Panc1 (cell line): ENCODE measurements around the gene FYCO1. TPM values are rescaled to one million over a fixed set of nuclear protein-coding genes. Genes with fewer than 3 reads are reported as not detected.

Source experiments
- ATAC-seq: fragments of 200-7000 bp; cut with Tn5 transposase; 2 replicates; pipeline ENCODE4 v1.9.1; 2020; ENCODE audit warnings: mild to moderate bottlenecking, moderate library complexity
- BruUV-seq: library from RNA; stranded (reverse); fragments of 400-500 nt; replicated peaks from 2 replicates; lab custom pipeline; 2021; lab: Mats Ljungman, UMichigan
- CTCF ChIA-PET: fragments of 300-600 bp; sonication (Branson Sonifier 250); formaldehyde crosslinking; loops from one replicate; lab custom pipeline; 2022; ENCODE audit warnings: antibody characterized with exemption; lab: Charles Lee
- POLR2A ChIA-PET: fragments of 300-600 bp; sonication (Branson Sonifier 250); formaldehyde crosslinking; loops from one replicate; lab custom pipeline; 2022; ENCODE audit warnings: antibody characterized with exemption; lab: Charles Lee
- DNase-seq: peaks from one replicate; pipeline ENCODE4 v3.0.0-alpha.2; 2010; ENCODE audit warnings: low read depth, low spot score
- H3K27ac ChIP-seq: 2 replicates; pipeline ENCODE4 v1.5.1; 2011; ENCODE audit warnings: mild to moderate bottlenecking, low read length, inconsistent platforms
- H3K27me3 ChIP-seq: fragments of 200-500 bp; sonication (Bioruptor generic); 2 replicates; pipeline ENCODE4 v1.6.0; 2014; ENCODE audit warnings: low read length, inconsistent platforms; ENCODE audit not compliant: control insufficient read depth, insufficient read depth
- H3K36me3 ChIP-seq: fragments of 200-500 bp; sonication (Bioruptor generic); 2 replicates; pipeline ENCODE4 v1.5.1; 2014; ENCODE audit warnings: inconsistent platforms, mild to moderate bottlenecking, low read length, moderate library complexity; ENCODE audit not compliant: control insufficient read depth, insufficient read depth
- H3K4me1 ChIP-seq: 2 replicates; pipeline ENCODE4 v1.5.1; 2011; ENCODE audit warnings: inconsistent platforms, mild to moderate bottlenecking, low read length, moderate library complexity; ENCODE audit not compliant: control insufficient read depth, insufficient read depth
- H3K4me3 ChIP-seq, 2 experiments: 2 replicates each; pipeline ENCODE4 v1.5.1; 2011 to 2012; ENCODE audit warnings: low read depth in 2 of 2, low read length in 2 of 2, mild to moderate bottlenecking in 2 of 2, inconsistent platforms in 1 of 2, moderate library complexity in 1 of 2
- H3K9me3 ChIP-seq: fragments of 200-500 bp; sonication (Bioruptor generic); 2 replicates; pipeline ENCODE4 v1.5.1; 2014; ENCODE audit warnings: low read depth, mild to moderate bottlenecking, inconsistent platforms, low read length, moderate library complexity; ENCODE audit not compliant: control insufficient read depth, insufficient read depth
- CTCF ChIP-seq: fragments of 450-650 bp; IDR thresholded peaks from 2 replicates; pipeline ENCODE4 v1.5.1; 2017; ENCODE audit warnings: mild to moderate bottlenecking
- POLR2AphosphoS5 ChIP-seq: IDR thresholded peaks from 2 replicates; pipeline ENCODE4 v1.6.1; 2012; ENCODE audit warnings: mild to moderate bottlenecking, low read depth, low read length, moderate library complexity
- REST ChIP-seq, 2 experiments: IDR thresholded peaks; 2 replicates each; pipeline ENCODE4 v1.6.1; 2011 to 2012; ENCODE audit warnings: low read depth in 2 of 2, control low read depth in 1 of 2, low read length in 1 of 2, mild to moderate bottlenecking in 1 of 2, moderate library complexity in 1 of 2; ENCODE audit not compliant: insufficient read depth in 1 of 2
- SIN3A ChIP-seq: IDR thresholded peaks from 2 replicates; pipeline ENCODE4 v1.6.1; 2012; ENCODE audit warnings: low read depth, mild to moderate bottlenecking, low read length, moderate library complexity, borderline replicate concordance; ENCODE audit not compliant: insufficient read depth
- TCF7L2 ChIP-seq: IDR thresholded peaks from 2 replicates; pipeline ENCODE4 v1.6.1; 2011; ENCODE audit warnings: mild to moderate bottlenecking, low read depth, low read length, inconsistent platforms
- in situ Hi-C: cut with HindIII; loops from 2 replicates; pipeline ENCODE4 v1.10.0; 2016; ENCODE audit warnings: low sequenced_read_pairs, low pct_unique_long_range_greater_than_20kb
- intact Hi-C: fragments of 100-400 bp; cut with micrococcal nuclease; formaldehyde crosslinking; loops from one replicate; pipeline ENCODE4 v1.10.0; 2022; ENCODE audit not compliant: unreplicated experiment
- total RNA-seq: library from RNA; stranded (reverse); gene quantifications from one replicate; pipeline ENCODE4 v1.2.1, GENCODE V29; 2021; ENCODE audit not compliant: unreplicated experiment

The FYCO1 gene
- total RNA-seq, 1 experiment from 2014 or later = 8.7 TPM

- Histone ChIP-seq H3K9me3 (no peaks in the 10 kb centered on the region), H3K36me3 (no peaks in the 10 kb centered on the region), H3K27ac (no peak overlapping the region), H3K27me3 (no peaks in the 10 kb centered on the region), H3K4me1 (no peaks in the 10 kb centered on the region), H3K4me3 (no peak overlapping the region)
- in situ Hi-C loops = no loop called here
- BruUV-seq = no TSS peak
- ATAC-seq (no peak), DNase-seq (no peak)
- CTCF ChIA-PET = no interaction called here
- no peak for TF ChIP-seq REST (IDR thresholded peaks at IDR 0.05; ENCODE audit: insufficient read depth in 1 of 2, low read depth in 2 of 2, low read length in 1 of 2)
- TF ChIP-seq POLR2AphosphoS5 = no peak
- TF ChIP-seq SIN3A = no peak
- no peak for TF ChIP-seq TCF7L2
- no peak for TF ChIP-seq CTCF
- POLR2A ChIA-PET = no interaction called here
- intact Hi-C loops = no loop called here
Observed at GRCh38 chr3:45951946-45952345, 43.7 kb downstream of the FYCO1 start.

- POLR2A ChIA-PET = no interaction called here
- TF ChIP-seq POLR2AphosphoS5 = no peak
- TF ChIP-seq CTCF = no peak
- TF ChIP-seq SIN3A = no peak
- TF ChIP-seq TCF7L2 = no peak
- intact Hi-C loops = no loop called here
- no peaks in the 10 kb centered on the region for H3K9me3 ChIP-seq
- DNase-seq (no peak), ATAC-seq (no peak)
- no peaks in the 10 kb centered on the region for H3K4me1 ChIP-seq
- H3K27ac ChIP-seq = no peak overlapping the region
- no peaks in the 10 kb centered on the region for H3K27me3 ChIP-seq
- no peak overlapping the region for H3K4me3 ChIP-seq
- in situ Hi-C loops = no loop called here
- CTCF ChIA-PET = no interaction called here
- H3K36me3 ChIP-seq = no peaks in the 10 kb centered on the region
- no TSS peak for BruUV-seq
Observed at GRCh38 chr3:45950686-45951600, 44.7 kb downstream of the FYCO1 start.
